H9 (cell line): ENCODE data around the gene MTARC2. TPM values are rescaled to one million over a fixed set of nuclear protein-coding genes. Genes with fewer than 3 reads are reported as not detected.

Experiments
- DNase-seq: peaks from one replicate; pipeline ENCODE4 v3.0.0-alpha.2; 2017
- H2AFZ ChIP-seq: one replicate; pipeline ENCODE4 v1.6.1; 2013; ENCODE audit warnings: mild to moderate bottlenecking, low read length, control low read depth, moderate library complexity
- H2AK5ac ChIP-seq: 2 replicates; pipeline ENCODE4 v1.6.1; 2013; ENCODE audit warnings: low read length, control low read depth, mixed read lengths; ENCODE audit not compliant: insufficient read length
- H2BK120ac ChIP-seq: one replicate; pipeline ENCODE4 v1.6.1; 2013; ENCODE audit warnings: low read depth, mild to moderate bottlenecking, low read length, control low read depth, inconsistent platforms; ENCODE audit not compliant: poor library complexity, severe bottlenecking
- H2BK12ac ChIP-seq: 2 replicates; pipeline ENCODE4 v1.6.1; 2013; ENCODE audit warnings: low read length, control low read depth, mixed read lengths, low read depth; ENCODE audit not compliant: insufficient read length
- H2BK15ac ChIP-seq: 2 replicates; pipeline ENCODE4 v1.6.1; 2013; ENCODE audit warnings: low read depth, low read length, control low read depth
- H2BK20ac ChIP-seq: one replicate; pipeline ENCODE4 v1.6.1; 2013; ENCODE audit warnings: low read depth, mild to moderate bottlenecking, low read length, control low read depth, inconsistent platforms; ENCODE audit not compliant: poor library complexity, severe bottlenecking
- H2BK5ac ChIP-seq: 2 replicates; pipeline ENCODE4 v1.6.1; 2013; ENCODE audit warnings: low read length, control low read depth, mixed read lengths; ENCODE audit not compliant: insufficient read length
- H3K14ac ChIP-seq: 2 replicates; pipeline ENCODE4 v1.6.1; 2013; ENCODE audit warnings: low read length, control low read depth; ENCODE audit not compliant: insufficient read depth
- H3K18ac ChIP-seq: 2 replicates; pipeline ENCODE4 v1.6.1; 2013; ENCODE audit warnings: low read depth, mild to moderate bottlenecking, mixed read lengths, low read length, control low read depth; ENCODE audit not compliant: insufficient read length
- H3K23ac ChIP-seq: 2 replicates; pipeline ENCODE4 v1.6.1; 2013; ENCODE audit warnings: low read length, control low read depth, mixed read lengths, low read depth; ENCODE audit not compliant: insufficient read length
- H3K23me2 ChIP-seq: 2 replicates; pipeline ENCODE4 v1.6.1; 2013; ENCODE audit warnings: low read depth, mild to moderate bottlenecking, mixed read lengths, low read length, control low read depth; ENCODE audit not compliant: insufficient read length, poor library complexity, severe bottlenecking
- H3K27ac ChIP-seq: 2 replicates; pipeline ENCODE4 v1.5.1; 2013; ENCODE audit warnings: low read length, control low read depth, mixed read lengths, low read depth; ENCODE audit not compliant: insufficient read length
- H3K27me3 ChIP-seq: 2 replicates; pipeline ENCODE4 v1.6.1; 2013; ENCODE audit warnings: low read length, control low read depth, inconsistent platforms; ENCODE audit not compliant: insufficient read depth
- H3K4ac ChIP-seq: 2 replicates; pipeline ENCODE4 v1.6.1; 2013; ENCODE audit warnings: low read depth, mild to moderate bottlenecking, control low read depth, inconsistent platforms, low read length, moderate library complexity
- H3K4me1 ChIP-seq: 2 replicates; pipeline ENCODE4 v1.6.1; 2013; ENCODE audit warnings: low read length, control low read depth, inconsistent platforms; ENCODE audit not compliant: insufficient read depth
- H3K4me2 ChIP-seq: 2 replicates; pipeline ENCODE4 v1.6.1; 2013; ENCODE audit warnings: low read length, control low read depth, mixed read lengths; ENCODE audit not compliant: insufficient read length, insufficient read depth
- H3K56ac ChIP-seq: 2 replicates; pipeline ENCODE4 v1.6.1; 2013; ENCODE audit warnings: low read depth, mild to moderate bottlenecking, mixed read lengths, low read length, control low read depth; ENCODE audit not compliant: insufficient read length
- H3K79me1 ChIP-seq: 2 replicates; pipeline ENCODE4 v1.6.1; 2013; ENCODE audit warnings: low read depth, mild to moderate bottlenecking, moderate library complexity, low read length, control low read depth, inconsistent platforms; ENCODE audit not compliant: insufficient read depth, poor library complexity, severe bottlenecking
- H3K79me2 ChIP-seq: 2 replicates; pipeline ENCODE4 v1.6.1; 2013; ENCODE audit warnings: low read length, control low read depth, inconsistent platforms; ENCODE audit not compliant: insufficient read depth
- H3K9ac ChIP-seq: 2 replicates; pipeline ENCODE4 v1.6.1; 2013; ENCODE audit warnings: low read length, control low read depth, mixed read lengths; ENCODE audit not compliant: insufficient read length; ENCODE audit errors: extremely low read depth
- H3K9me3 ChIP-seq: one replicate; pipeline ENCODE4 v1.6.1; 2013; ENCODE audit warnings: low read depth, low read length, inconsistent platforms; ENCODE audit not compliant: control insufficient read depth
- H3T11ph ChIP-seq: one replicate; pipeline ENCODE4 v1.6.1; 2013; ENCODE audit warnings: mild to moderate bottlenecking, low read length, control low read depth, inconsistent platforms
- H4K20me1 ChIP-seq: one replicate; pipeline ENCODE4 v1.6.1; 2013; ENCODE audit not compliant: control insufficient read depth, insufficient read length, insufficient read depth
- H4K5ac ChIP-seq: 2 replicates; pipeline ENCODE4 v1.6.1; 2013; ENCODE audit warnings: low read depth, mild to moderate bottlenecking, mixed read lengths, low read length, control low read depth; ENCODE audit not compliant: insufficient read length
- H4K8ac ChIP-seq: replicated peaks from 2 replicates; pipeline ENCODE4 v1.6.1; 2013; ENCODE audit warnings: low read length, control low read depth, mixed read lengths, low read depth; ENCODE audit not compliant: insufficient read length
- H4K91ac ChIP-seq: 2 replicates; pipeline ENCODE4 v1.6.1; 2013; ENCODE audit warnings: low read depth, mild to moderate bottlenecking, moderate library complexity, mixed read lengths, low read length, control low read depth; ENCODE audit not compliant: insufficient read length
- H3K27ac Mint-ChIP-seq, 3 experiments: 2 replicates in 2 of 3; 3 replicates in 1 of 3; pipeline ENCODE4 v1.8.0; 2020 to 2021; ENCODE audit warnings: mixed read lengths in 3 of 3, mild to moderate bottlenecking in 1 of 3, moderate library complexity in 1 of 3
- H3K27me3 Mint-ChIP-seq: 2 replicates; pipeline ENCODE4 v1.8.0; 2021; ENCODE audit warnings: low read depth, mild to moderate bottlenecking, moderate library complexity, mixed read lengths
- H3K36me3 Mint-ChIP-seq, 3 experiments: 2 replicates in 2 of 3; 3 replicates in 1 of 3; pipeline ENCODE4 v1.8.0; 2020 to 2021; ENCODE audit warnings: low read depth in 3 of 3, mixed read lengths in 3 of 3; ENCODE audit not compliant: insufficient read depth in 1 of 3
- H3K4me1 Mint-ChIP-seq, 2 experiments: 2 replicates each; pipeline ENCODE4 v1.8.0; 2020; ENCODE audit warnings: mixed read lengths in 2 of 2
- H3K4me3 Mint-ChIP-seq, 2 experiments: 2 replicates in 1 of 2; 3 replicates in 1 of 2; pipeline ENCODE4 v1.8.0; 2020 to 2021; ENCODE audit warnings: mild to moderate bottlenecking in 2 of 2, mixed read lengths in 2 of 2, moderate library complexity in 1 of 2
- H3K9me3 Mint-ChIP-seq, 2 experiments: 2 replicates in 1 of 2; 3 replicates in 1 of 2; pipeline ENCODE4 v1.8.0; 2020; ENCODE audit warnings: mild to moderate bottlenecking in 2 of 2, mixed read lengths in 2 of 2, moderate library complexity in 1 of 2
- CTCF ChIP-seq: fragments of 200-600 bp; sonication (generic); conservative IDR thresholded peaks from 3 replicates; pipeline ENCODE4 v1.8.0; 2021; ENCODE audit warnings: antibody characterized with exemption, mild to moderate bottlenecking
- WGBS: extraction: QIAGEN DNeasy Blood & Tissue Kit; methylation state at CpG from one replicate; pipeline ENCODE4 v1.1.7; 2013; ENCODE audit warnings: missing lambda C conversion rate, low lambda C conversion rate, mixed read lengths; ENCODE audit not compliant: insufficient read length; ENCODE audit errors: extremely low coverage; 5-methylcytosine and 5-hydroxymethylcytosine counted together
- total RNA-seq: library from RNA; stranded (reverse); gene quantifications from 2 replicates; pipeline ENCODE4 v1.2.1, GENCODE V29; 2021

MTARC2 gene
- total RNA-seq, 1 experiment from 2014 or later: 7.7 TPM

DNA sequence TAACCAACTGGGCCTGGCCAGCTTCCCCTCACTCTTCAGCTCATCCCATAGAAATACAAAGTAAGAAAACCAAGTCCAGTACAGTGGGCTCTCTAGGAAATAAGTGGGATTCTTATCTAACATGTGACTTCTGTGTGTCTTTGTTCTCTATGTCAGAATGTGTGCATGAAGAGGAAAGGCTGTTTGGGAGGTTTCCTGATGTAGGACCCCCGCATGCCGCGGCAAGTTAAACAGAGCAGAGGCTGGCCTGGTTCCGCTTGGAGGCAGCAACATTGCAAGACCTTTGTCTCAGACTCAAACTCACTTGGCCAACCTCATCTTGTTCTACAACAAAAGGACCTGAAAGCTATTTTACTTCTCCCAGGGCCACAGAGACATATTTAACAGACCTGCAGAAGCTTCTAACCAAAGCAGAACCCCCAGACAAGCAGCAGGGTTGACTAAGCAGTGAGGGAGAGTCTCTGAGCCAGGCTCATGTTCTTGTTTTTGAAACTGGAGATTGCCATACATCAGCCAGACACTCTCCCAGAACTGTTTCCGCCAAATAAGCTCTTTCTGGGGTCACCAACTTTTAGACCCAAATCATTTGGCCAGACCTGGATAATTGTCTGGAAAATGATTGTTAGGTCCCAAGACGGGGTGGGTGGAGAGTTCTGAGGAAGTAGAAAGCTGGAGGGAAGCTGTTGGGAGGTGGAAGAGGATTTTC lies 6.2 kb downstream of the MTARC2 start:
- Histone ChIP-seq H4K91ac (no peak overlapping the region), H2BK5ac (no peak overlapping the region), H3K4ac (no peak overlapping the region), H3K27me3 (peaks cover 5% of the 10 kb centered on the region; the same call in 1 of the 2 replicates), H3K23me2 (no peaks in the 10 kb centered on the region), H2AK5ac (no peak overlapping the region), H2BK15ac (no peak overlapping the region), H3K23ac (no peak overlapping the region), H3K14ac (no peak overlapping the region), H3K4me2 (no peak overlapping the region), H3T11ph (no peak overlapping the region), H3K79me1 (no peaks in the 10 kb centered on the region), H2BK120ac (no peak overlapping the region), H4K5ac (no peak overlapping the region), H2BK20ac (no peak overlapping the region), H3K56ac (no peak overlapping the region), H3K4me1 (no peaks in the 10 kb centered on the region; the same call in 1 of the 2 replicates), H3K79me2 (no peaks in the 10 kb centered on the region), H3K27ac (no peak overlapping the region), H2AFZ (no peak overlapping the region), H4K20me1 (no peaks in the 10 kb centered on the region), H3K9ac (no peak overlapping the region), H2BK12ac (no peak overlapping the region), H3K18ac (no peak overlapping the region), H3K9me3 (no peaks in the 10 kb centered on the region), H4K8ac (no peak overlapping the region)
- no peak for DNase-seq
- no peaks in the 10 kb centered on the region for H3K9me3 Mint-ChIP-seq
- no peak overlapping the region for H3K4me3 Mint-ChIP-seq
- H3K4me1 Mint-ChIP-seq: peaks cover 17 to 20% of the 10 kb centered on the region in 2 experiments
- no CpG with 5 or more reads among the region's 6 CpGs for WGBS
- peaks cover 5 to 22% (median 15%) of the 10 kb centered on the region in 3 experiments; a peak in 6 of 7 replicates for H3K36me3 Mint-ChIP-seq
- TF ChIP-seq CTCF: no peak
- H3K27me3 Mint-ChIP-seq: peaks cover 17% of the 10 kb centered on the region
- no peak overlapping the region; a peak in 1 of 7 replicates for H3K27ac Mint-ChIP-seq
